Suppressor macrophage treated with lipopolysaccharide for 4 hours (primary cell): ENCODE results near the gene METTL5.
"Not testable (repeated sequence)": the region's sequence is repeated elsewhere in the genome, so short reads cannot be mapped to it uniquely, and the experiment has no call there.

Source experiments
- DNase-seq: peaks from one replicate; pipeline ENCODE4 v3.0.0-alpha.2; 2020

METTL5 gene

DNA sequence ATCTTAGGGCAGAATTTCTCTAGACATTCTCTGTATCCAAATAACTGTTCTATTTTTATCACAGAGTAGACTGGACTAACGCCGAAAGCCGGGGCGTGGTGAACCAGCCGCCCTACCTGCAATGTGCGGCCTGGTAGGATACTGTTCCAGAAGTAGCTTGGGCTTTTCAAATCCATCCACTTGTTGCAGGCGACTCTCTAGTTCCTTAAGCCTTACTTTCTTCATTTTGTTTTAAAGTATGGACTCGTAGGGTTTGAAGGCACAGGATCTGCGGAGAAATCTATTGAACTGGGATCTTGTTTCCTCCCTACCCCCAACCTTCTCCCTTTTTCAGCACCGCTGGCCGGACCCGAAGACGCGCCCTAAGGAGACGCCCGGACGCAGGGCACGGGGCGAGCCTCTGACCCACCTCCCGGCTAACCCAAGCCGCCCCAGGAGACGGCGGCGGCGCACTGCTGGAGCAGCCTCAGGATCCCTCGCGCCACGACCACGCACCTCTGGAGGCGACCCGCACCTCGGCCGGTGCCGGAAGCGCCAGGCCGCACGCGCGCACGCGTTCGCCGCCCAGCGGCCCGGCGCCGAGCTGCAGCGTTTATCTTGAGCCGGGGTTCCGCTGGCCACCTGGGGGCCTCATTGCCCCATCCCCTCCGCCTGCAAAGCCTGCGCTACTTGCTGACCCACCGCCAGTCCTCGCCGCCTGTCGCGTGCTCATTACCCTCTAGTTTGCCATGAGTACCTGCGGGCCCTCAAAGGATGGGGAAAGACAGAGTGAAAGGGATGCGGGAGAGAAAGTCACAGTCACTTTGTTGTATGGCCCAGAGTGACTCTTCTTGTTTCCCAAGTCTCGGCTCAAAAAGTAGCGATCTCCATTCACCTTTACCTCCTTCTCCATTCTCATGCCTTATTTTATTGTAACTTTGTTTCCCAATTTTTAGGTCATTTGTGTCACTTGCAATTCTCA is at the start of gene METTL5:
METTL5 (minus strand) TSS at position 533 of the 961 bp plus-strand sequence; CDS start at position 225, 308 bp downstream.
- peak; percentile 88 for DNase-seq

DNA sequence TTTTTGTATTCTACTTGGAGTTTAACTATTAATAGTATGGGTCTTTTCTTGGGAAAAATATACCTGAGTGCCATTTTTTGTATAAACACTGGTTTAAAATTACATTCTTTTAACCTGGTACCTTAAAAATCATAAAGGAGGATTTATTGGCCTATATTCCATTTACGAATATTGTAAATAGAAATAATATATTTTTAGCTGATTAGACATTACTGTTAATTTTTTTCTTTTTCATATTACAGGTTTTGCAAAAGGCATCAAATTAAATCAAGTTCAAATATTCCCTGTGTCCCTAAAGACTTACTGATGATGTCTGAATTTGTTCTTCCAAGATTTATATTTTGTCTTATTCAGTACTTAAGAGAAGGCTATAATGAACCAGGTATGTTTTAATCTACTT is 47.3 kb upstream of the METTL5 start:
- no peak for DNase-seq

DNA sequence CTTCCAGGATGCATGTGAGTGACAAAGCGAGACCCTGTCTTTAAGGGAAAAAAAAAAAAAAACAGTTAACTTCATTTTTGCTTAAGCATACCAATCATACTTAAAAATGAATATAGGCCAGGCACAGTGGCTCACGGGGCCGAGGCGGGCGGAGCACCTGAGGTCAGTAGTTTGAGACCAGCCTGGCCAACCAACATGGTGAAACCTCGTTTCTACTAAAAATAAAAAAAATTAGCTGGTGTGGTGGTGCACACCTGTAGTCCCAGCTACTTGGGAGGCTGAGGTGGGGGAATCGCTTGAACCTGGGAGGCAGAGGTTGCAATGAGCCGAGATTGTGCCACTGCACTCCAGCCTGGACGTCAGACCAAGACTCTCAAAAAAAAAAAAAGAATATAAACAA is 46.7 kb upstream of the METTL5 start:
- DNase-seq = not testable (repeated sequence)

DNA sequence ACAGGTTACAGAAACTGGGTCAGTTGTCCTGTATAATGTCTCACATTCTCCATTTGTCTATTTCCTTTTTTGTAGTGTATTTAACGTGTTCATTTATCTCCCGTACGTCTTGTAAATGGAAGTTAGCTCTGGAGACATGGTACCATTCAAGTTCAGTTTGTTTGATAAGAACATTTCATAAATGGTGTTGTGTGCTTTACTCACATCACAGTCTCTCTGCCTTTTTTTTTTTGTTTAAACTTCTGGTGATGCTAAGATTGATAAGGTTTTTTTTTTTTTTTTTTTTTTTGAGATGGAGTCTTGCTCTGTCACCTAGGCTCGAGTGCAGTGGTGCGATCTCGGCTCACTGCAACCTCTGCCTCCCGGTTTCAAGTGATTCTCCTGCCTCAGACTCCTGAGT is 44.2 kb upstream of the METTL5 start:
- no peak for DNase-seq

DNA sequence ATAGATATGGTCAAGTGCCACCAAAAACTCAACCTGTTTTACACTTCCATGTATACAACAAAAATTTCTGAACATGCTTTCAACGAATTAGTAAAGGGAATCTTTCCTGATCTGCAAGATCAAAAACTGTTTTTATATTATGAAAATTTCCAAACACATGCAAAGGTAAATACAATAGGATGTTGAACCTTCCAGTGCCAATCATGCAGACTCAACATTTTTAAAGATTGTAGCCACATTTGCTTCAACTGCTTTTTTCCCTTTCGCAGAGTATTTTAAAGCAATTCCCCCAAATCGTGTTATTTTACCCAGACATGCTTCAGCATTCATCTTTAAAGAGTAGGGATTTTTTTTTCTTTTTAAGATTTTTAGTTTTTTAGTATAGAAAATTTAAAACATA is 42.9 kb upstream of the METTL5 start:
- no peak for DNase-seq

DNA sequence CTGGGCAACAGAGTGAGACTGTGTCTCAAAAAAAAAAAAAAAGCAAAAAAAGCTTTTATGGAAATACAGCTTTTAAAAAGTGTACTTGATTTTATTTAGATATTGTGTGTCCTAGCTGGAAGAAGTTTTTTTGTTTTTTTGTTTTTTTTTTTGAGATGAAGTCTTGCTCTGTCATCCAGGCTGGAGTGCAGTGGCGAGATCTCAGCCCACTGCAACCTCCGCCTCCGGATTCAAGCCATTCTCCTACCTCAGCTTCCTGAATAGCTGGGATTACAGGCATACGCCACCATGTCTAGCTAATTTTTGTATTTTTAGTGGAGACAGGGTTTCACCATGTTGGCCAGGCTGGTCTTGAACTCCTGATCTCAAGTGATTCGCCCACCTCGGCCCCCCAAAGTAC is 41.5 kb upstream of the METTL5 start:
- DNase-seq = not testable (repeated sequence)

DNA sequence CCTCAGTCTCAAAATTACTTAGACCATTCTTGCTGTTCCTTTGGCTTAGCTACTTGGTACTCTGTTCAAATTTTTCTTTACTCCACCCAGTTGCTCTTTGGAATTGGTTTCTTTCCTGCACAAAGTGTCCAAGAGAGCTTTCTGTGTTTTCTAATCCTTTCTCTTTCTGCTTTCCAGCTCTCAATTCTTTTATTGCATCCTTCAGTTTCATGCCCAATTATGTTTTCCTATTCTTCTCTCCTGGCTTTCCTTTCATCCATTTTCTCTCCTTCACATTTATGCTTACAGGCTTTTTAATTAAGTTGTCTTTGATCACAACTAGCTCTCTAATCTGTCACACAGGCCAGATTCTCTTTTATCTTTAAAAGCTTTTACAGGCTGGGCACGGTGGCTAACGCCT is 40.8 kb upstream of the METTL5 start:
- no peak for DNase-seq

DNA sequence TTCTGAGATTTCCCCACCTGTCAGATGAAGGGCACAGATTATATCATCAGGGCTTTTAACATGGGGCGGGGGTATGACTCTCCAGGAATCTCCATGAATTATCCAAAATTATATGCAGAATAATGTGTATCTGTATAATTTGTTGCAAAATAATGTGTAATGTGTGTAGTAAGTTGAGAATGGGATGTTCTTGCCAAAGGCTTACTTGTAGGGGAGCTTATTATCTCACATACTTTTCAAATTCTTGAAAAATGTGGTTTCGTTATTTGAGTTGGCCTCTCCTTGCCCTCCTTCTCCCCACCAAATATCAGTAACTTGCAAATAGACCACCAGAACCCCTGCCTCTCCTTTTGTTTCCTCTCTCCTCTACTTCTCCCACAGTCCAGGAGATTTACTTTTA is 38.1 kb upstream of the METTL5 start:
- no peak for DNase-seq

DNA sequence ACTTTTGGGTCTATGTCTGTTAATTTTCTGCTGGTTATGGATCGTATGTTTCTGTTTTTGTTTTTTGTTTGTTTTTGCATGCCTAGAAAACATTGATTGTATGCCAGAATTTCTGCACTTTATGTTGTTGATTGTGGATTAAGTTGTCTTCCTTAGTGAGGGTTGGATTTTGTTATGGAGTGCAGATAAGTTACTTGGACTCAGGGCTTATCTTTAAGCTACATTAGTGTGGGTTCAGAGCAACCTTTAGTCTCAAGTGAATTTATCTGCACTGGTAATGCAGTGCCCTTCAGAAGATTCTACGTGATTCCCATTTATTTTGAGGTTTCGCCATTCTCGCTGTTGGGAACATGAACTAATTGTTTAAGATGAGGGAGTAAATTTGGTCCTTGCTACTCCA is 35.4 kb upstream of the METTL5 start:
- no peak for DNase-seq

DNA sequence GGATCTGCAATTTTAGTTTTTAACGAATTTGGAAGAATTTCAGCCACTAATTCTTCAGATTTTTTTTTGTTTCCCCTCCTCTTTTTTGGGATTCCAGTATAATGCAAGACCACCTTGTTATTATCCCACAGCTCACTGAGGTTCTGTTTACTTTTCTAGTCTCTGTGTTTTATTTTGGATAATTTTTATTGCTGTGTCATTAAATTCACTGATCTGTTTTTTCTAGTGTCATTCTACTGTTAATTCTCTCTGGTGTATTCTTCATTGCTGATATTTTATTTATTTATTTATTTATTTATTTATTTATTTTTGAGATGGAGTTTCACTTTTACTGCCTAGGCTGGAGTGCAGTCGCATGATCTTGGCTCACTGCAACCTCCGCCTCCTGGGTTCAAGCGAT is 34.7 kb upstream of the METTL5 start:
- DNase-seq = no peak

DNA sequence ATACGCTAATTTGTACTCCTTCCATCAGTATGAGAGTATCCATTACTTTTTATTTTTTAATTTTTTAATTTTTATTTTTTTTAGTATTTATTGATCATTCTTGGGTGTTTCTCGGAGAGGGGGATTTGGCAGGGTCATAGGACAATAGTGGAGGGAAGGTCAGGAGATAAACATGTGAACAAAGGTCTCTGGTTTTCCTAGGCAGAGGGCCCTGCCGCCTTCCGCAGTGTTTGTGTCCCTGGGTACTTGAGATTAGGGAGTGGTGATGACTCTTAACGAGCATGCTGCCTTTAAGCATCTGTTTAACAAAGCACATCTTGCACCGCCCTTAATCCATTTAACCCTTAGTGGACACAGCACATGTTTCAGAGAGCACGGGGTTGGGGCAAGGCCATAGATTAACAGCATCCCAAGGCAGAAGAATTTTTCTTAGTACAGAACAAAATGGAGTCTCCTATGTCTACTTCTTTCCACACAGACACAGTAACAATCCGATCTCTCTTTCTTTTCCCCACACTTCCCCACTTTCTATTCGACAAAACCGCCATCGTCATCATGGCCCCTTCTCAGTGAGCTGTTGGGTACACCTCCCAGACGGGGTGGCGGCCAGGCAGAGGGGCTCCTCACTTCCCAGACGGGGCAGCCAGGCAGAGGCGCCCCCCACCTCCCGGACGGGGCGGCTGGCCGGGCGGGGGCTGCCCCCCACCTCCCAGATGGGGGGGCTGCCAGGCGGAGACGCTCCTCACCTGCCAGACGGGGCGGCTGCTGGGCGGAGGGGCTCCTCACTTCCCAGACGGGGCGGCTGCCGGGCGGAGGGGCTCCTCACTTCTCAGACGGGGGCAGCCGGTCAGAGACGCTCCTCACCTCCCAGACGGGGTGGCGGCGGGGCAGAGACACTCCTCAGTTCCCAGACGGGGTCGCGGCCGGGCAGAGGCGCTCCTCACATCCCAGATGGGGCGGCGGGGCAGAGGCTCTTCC is 30.9 kb upstream of the METTL5 start:
- not testable (repeated sequence) for DNase-seq

DNA sequence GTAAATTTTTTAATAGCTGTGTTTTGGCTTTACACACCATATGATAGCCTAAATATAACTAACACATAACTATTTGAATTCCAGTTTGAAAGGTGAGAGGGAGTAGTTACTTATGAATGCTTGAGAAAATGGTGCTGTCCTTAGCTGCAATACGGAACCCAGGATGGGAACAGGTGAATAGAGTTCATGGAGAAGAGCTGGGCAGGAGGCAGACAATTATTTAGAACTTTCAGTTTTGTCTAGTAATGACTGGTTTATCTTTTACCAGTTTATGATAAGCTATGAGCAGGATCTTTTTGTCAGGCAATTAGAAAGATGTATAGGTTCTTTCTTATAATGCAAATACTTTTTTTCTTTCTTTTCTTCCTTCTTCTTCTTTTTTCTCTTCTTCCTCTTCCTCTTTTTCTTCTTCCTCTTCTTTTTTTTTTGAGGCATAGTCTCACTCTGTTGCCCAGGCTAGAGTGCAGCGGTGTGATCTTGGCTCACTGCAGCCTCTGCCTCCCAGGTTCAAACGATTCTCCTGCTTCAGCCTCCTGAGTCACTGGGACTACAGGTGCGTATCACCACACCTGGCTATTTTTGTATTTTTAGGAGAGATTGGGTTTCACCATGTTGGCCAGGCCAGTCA is 28.4 kb upstream of the METTL5 start:
- no peak for DNase-seq

DNA sequence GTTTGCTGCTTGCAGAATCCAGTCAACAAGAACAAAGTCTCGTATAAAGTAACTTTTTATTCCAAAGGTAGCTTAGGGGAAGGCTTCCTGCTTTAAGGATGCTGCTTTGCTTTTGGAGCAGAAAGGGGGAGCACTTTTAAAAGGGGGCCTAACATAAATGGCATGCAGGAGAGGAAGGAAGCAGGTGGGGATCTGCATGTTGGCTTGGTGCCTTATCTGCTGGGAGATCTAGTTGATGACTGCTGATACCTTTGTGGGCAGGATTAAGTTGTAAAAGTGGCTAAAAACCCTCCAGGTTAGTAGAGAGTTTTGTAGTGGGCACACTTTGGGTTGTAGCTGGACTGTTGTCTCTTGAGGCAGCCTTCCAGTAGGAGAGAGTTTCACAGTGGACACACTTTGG is 25.0 kb upstream of the METTL5 start:
- no peak for DNase-seq

DNA sequence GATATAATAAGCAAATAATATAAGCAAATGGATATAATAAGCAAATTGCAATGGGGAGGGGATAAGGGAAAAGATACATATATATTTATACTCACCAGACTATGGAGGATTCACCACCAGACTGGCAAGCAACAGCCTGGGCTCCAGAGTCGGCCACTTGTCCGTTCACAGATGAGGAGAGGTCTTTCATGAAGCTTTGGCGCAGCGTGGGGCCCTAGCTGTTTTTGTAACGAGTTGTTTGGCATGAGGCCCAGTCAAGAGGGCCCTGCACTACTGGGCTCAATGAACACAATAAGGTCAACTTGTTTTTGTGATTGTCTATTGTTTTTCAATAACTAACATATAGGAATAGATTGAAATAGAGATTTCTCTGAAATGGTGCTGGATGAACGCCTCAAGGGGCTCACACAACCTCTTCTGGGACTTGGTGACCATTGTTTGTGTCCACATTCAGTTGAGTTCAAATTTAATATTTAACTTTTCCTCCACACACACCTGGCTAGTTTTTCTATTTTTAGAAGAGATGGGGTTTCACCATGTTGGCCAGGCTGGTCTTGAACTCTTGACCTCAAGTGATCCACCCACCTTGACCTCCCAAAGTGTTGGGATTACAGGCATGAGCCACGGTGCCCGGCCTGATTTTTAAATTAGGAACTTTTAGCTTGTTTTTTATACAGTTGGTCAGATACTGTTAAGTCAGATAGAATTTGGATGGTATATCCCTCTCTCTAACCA is 24.4 kb upstream of the METTL5 start:
- not testable (repeated sequence) for DNase-seq

DNA sequence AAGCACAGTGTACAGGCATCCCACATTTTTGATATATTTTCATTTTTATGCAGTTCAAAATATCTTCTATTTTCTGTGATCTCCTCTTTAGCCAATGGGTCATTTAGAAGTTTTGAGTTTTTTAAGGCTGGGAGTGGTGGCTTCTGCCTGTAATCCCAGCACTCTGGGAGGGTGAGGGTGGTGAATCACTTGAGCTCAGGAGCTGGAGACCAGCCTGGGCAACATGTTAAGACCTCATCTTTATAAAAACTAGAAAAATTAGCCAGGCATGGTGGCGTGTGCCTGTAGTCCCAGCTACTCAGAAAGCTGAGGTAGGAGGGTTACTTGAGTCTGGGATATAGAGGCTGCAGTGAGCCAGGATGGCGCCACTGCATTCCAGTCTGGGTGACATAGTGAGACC is 20.3 kb upstream of the METTL5 start:
- DNase-seq = no peak

DNA sequence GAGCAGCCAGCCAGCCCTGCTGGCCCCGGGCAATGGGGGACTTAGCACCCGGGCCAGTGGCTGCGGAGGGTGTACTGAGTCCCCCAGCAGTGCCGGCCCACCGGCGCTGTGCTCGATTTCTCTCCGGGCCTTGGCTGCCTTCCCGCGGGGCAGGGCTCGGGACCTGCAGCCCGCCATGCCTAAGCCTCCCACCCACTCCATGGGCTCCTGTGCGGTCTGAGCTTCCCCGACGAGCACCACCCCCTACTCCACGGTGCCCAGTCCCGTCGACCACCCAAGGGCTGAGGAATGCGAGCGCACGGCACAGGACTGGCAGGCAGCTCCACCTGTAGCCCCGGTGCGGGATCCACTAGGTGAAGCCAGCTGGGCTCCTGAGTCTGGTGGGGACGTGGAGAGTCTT is 16.9 kb upstream of the METTL5 start:
- not testable (repeated sequence) for DNase-seq

DNA sequence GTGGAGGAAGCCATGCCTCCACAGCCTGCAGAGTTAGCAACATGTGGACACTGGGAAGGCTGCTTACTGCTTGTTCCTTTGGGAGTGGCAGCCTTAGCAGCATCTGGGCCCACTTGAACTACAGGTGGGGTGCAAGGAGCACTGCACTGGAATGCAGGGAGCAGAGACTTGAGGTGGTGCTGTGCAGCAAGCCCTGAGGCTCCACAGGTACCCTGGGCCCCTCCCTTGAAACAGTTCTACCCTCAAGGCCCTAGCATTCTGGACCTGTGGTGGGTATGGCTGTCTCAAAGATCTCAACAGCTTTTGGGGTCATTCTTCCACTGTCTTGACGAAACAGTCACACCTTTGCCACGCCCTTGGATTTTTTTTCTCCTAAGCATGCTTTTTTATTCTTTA is 16.0 kb upstream of the METTL5 start:
- DNase-seq = no peak

DNA sequence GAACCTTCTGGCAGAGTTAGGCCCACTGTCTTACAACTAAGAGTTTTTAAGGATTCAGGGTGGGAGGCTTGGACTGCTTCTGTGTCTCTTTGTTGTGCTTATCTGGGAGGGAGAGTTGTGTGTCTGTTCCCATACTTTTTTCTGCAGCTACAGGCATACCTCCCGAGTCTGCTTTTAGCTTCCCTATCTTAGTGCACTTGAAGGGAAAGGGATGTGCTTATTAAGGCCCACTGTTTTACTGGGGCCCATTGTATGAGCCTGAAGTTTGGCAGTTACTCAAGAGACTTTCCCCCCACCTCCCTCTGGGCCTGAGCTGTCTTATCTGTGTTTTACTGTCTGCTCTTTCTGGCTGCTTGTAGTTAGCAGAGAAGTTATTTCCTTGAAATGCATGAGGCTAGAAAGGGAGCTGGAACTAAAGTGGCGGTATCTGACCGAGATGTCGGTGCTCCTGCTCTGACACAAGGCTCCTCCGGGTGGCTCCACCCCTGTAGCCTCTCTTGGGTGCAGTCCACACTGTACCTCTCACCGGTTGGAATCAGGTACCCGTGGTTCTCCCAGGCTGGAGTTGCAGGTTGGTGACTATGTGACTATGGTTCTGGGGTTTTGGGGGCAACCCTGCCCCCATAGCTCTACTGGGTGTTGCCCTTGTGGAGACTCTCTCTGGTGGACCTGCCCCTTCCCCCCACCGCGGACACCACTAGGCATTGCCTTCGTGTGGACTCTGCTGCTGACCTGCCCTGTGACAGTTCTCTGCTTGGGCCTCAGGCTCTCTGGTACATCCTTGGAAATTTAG is 15.4 kb upstream of the METTL5 start:
- no peak for DNase-seq

DNA sequence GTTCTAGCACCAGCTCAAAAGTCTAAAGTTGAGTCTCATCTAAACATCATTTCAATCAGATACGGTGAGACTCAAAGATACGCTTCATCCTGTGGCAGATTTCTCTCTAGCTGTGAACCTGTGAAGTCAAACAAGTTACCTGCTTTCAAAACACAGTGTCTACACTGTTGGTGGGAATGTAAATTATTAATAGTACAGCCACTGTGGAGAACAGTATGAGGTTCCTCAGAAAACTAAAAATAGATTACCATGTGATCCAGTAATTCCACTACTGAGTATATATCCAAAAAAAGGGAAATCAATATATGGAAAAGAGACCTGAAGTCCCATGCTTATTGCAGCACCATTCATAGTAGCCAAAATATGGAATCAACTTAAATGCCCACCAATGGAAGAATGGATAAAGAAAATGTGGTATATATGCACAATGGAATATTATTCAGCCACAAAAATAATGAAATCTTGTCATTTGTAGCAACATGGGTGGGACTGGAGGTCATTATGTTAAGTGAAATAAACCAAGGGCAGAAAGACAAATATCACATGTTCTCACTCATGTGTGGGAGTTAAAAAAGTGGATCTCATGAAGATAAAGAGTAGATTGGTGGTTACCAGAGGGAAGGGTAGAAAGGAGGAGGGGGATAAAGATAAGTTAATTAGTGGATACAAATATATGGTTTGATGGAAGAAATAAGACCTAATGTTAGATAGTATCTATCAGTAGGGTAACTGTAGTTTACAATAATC is 14.2 kb upstream of the METTL5 start:
- no peak for DNase-seq

DNA sequence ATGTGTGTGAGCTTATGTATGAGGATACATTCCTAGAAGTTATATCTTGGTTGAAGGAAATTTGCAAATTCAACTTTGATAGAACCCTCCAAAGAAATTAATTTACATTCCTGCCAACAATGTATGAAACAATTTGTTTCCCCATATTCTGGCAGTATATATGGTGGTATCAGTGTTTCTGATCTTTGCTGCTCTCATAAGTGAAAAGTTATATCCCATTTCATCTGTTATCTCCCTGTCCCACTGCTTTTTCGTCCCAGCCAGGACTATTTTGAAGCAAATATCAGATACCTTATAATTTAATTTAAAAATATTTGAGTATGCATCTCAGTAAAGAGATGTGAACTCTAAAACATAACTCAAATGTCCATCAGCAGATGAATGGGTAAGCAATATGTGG is 9.7 kb upstream of the METTL5 start:
- DNase-seq = no peak
